Stomach smooth muscle (tissue), 2 donors: ENCODE data around the gene MRI1.
A peak's percentile ranks its signal among the peaks of the same experiment; 100 is the strongest.

ENCODE experiments used
- H3K27ac ChIP-seq: one replicate; pipeline ENCODE4 v1.7.0; 2013; ENCODE audit warnings: mild to moderate bottlenecking, low read length, inconsistent platforms
- H3K27me3 ChIP-seq, 2 donors: one replicate each; pipeline ENCODE4 v1.7.0; 2013; ENCODE audit warnings: low read length in 2 of 2; ENCODE audit not compliant: insufficient read depth in 2 of 2, control insufficient read depth in 1 of 2
- H3K36me3 ChIP-seq, 2 donors: one replicate each; pipeline ENCODE4 v1.7.0; 2013; ENCODE audit warnings: low read length in 2 of 2; ENCODE audit not compliant: control insufficient read depth in 2 of 2, insufficient read depth in 2 of 2
- H3K4me1 ChIP-seq: one replicate; pipeline ENCODE4 v1.7.0; 2013; ENCODE audit warnings: low read length; ENCODE audit not compliant: control insufficient read depth, insufficient read depth
- H3K4me3 ChIP-seq, 2 donors: one replicate each; pipeline ENCODE4 v1.7.0; 2013; ENCODE audit warnings: low read length in 2 of 2
- H3K9ac ChIP-seq, 2 donors: one replicate each; pipeline ENCODE4 v1.7.0; 2013; ENCODE audit warnings: low read length in 2 of 2, mild to moderate bottlenecking in 1 of 2
- H3K9me3 ChIP-seq, 2 donors: one replicate each; pipeline ENCODE4 v1.7.0; 2013; ENCODE audit warnings: low read length in 2 of 2; ENCODE audit not compliant: control insufficient read depth in 2 of 2
- donor health status: healthy.
- donor health status: Pancreatic carcinoma.

MRI1 gene

GRCh38 chr19:13764101-13764807, at the start of gene MRI1:
Gene MRI1, plus strand, starts transcription at chr19:13764522. Its CDS starts 67 bp downstream, at chr19:13764589.
- Histone ChIP-seq H3K27me3 (no peaks in the 10 kb centered on the region), H3K9ac (peak within 1 kb of the TSS; percentile 64 to 69), H3K9me3 (no peaks in the 10 kb centered on the region), H3K27ac (peak within 1 kb of the TSS; percentile 76), H3K36me3 (peaks cover 16 to 24% of the 10 kb centered on the region in 2 donors), H3K4me1 (peaks cover 15% of the 10 kb centered on the region), H3K4me3 (peak within 1 kb of the TSS; percentile 60 to 81)

GRCh38 chr19:13717194-13717643, 47.1 kb upstream of the MRI1 start:
- Histone ChIP-seq H3K9ac (no peak overlapping the region), H3K36me3 (no peaks in the 10 kb centered on the region), H3K4me1 (peaks cover 2% of the 10 kb centered on the region), H3K27ac (no peak overlapping the region), H3K9me3 (no peaks in the 10 kb centered on the region), H3K4me3 (no peak overlapping the region), H3K27me3 (peaks cover 4 to 6% of the 10 kb centered on the region in 2 donors)

- no peak overlapping the region for H3K9ac ChIP-seq
- peaks cover 4 to 5% of the 10 kb centered on the region in 2 donors for H3K27me3 ChIP-seq
- H3K4me1 ChIP-seq: peaks cover 2% of the 10 kb centered on the region
Measured at GRCh38 chr19:13718733-13719132, 45.6 kb upstream of the MRI1 start.

GRCh38 chr19:13722146-13722545, 42.2 kb upstream of the MRI1 start:
- Histone ChIP-seq H3K9ac (no peak overlapping the region), H3K4me1 (peaks cover 2% of the 10 kb centered on the region), H3K27me3 (peaks cover 2 to 4% of the 10 kb centered on the region in 2 donors), H3K27ac (no peak overlapping the region), H3K9me3 (no peaks in the 10 kb centered on the region), H3K36me3 (no peaks in the 10 kb centered on the region), H3K4me3 (no peak overlapping the region)

More at GRCh38 chr19:13718733-13719132, 45.6 kb upstream of the MRI1 start:
- no peaks in the 10 kb centered on the region for H3K36me3 ChIP-seq
- H3K9me3 ChIP-seq: no peaks in the 10 kb centered on the region
- H3K4me3 ChIP-seq: no peak overlapping the region
- H3K27ac ChIP-seq: no peak overlapping the region

- Histone ChIP-seq H3K4me1 (peaks cover 2% of the 10 kb centered on the region), H3K9me3 (no peaks in the 10 kb centered on the region), H3K4me3 (no peak overlapping the region), H3K9ac (no peak overlapping the region), H3K27me3 (no peaks in the 10 kb centered on the region), H3K27ac (no peak overlapping the region), H3K36me3 (no peaks in the 10 kb centered on the region)
Measured at GRCh38 chr19:13723206-13723605, 41.1 kb upstream of the MRI1 start.

GRCh38 chr19:13726323-13726722, 38.0 kb upstream of the MRI1 start:
- Histone ChIP-seq H3K4me1 (peaks cover 5% of the 10 kb centered on the region), H3K9me3 (no peaks in the 10 kb centered on the region), H3K27me3 (no peaks in the 10 kb centered on the region), H3K9ac (no peak overlapping the region), H3K36me3 (no peaks in the 10 kb centered on the region), H3K27ac (no peak overlapping the region), H3K4me3 (no peak overlapping the region)

GRCh38 chr19:13727798-13728197, 36.5 kb upstream of the MRI1 start:
- no peaks in the 10 kb centered on the region for H3K9me3 ChIP-seq
- no peak overlapping the region for H3K27ac ChIP-seq
- H3K27me3 ChIP-seq: no peaks in the 10 kb centered on the region
- H3K4me3 ChIP-seq: no peak overlapping the region
- peaks cover 11% of the 10 kb centered on the region for H3K4me1 ChIP-seq
- H3K36me3 ChIP-seq: no peaks in the 10 kb centered on the region
- H3K9ac ChIP-seq: no peak overlapping the region

GRCh38 chr19:13729859-13730258, 34.5 kb upstream of the MRI1 start:
- Histone ChIP-seq H3K9ac (no peak overlapping the region), H3K4me3 (no peak overlapping the region), H3K36me3 (no peaks in the 10 kb centered on the region), H3K27me3 (no peaks in the 10 kb centered on the region), H3K9me3 (no peaks in the 10 kb centered on the region), H3K4me1 (peaks cover 11% of the 10 kb centered on the region), H3K27ac (no peak overlapping the region)

- Histone ChIP-seq H3K9me3 (no peaks in the 10 kb centered on the region), H3K4me3 (peak overlapping the region; percentile 86 to 96), H3K9ac (peak overlapping the region; percentile 98 to 99), H3K4me1 (peaks cover 11% of the 10 kb centered on the region), H3K36me3 (no peaks in the 10 kb centered on the region), H3K27ac (peak overlapping the region; percentile 77), H3K27me3 (no peaks in the 10 kb centered on the region)
Measured at GRCh38 chr19:13731147-13731964, 33.0 kb upstream of the MRI1 start.

GRCh38 chr19:13732337-13732736, 32.0 kb upstream of the MRI1 start:
- no peaks in the 10 kb centered on the region for H3K36me3 ChIP-seq
- peak overlapping the region; percentile 98 to 99 for H3K9ac ChIP-seq
- no peaks in the 10 kb centered on the region for H3K27me3 ChIP-seq
- H3K4me1 ChIP-seq: peaks cover 11% of the 10 kb centered on the region
- H3K9me3 ChIP-seq: no peaks in the 10 kb centered on the region
- peak overlapping the region; percentile 86 to 96 for H3K4me3 ChIP-seq
- H3K27ac ChIP-seq: no peak overlapping the region
